NCI-H82 (cell line): ENCODE results near the gene GGA1.
"Not testable (repeated sequence)": the region's sequence is repeated elsewhere in the genome, so short reads cannot be mapped to it uniquely, and the experiment has no call there.

Experiments used
- DNase-seq: peaks from one replicate; lab custom pipeline; 2025; lab: John Stamatoyannopoulos, UW

GGA1 gene

GRCh38 chr22:37571258-37571991 lies 37.2 kb upstream of the GGA1 start:
- DNase-seq: no peak

- DNase-seq: no peak
Measured at GRCh38 chr22:37571992-37572373, 36.7 kb upstream of the GGA1 start.

- no peak for DNase-seq
Measured at GRCh38 chr22:37575490-37576003, 33.1 kb upstream of the GGA1 start.

GRCh38 chr22:37578002-37578401 lies 30.6 kb upstream of the GGA1 start:
- DNase-seq: no peak

- DNase-seq: no peak
Measured at GRCh38 chr22:37581504-37581903, 27.1 kb upstream of the GGA1 start.

GRCh38 chr22:37582526-37582925 lies 26.1 kb upstream of the GGA1 start:
- no peak for DNase-seq

GRCh38 chr22:37588546-37589215 lies 20.0 kb upstream of the GGA1 start:
- DNase-seq: peak; percentile 42

GRCh38 chr22:37589636-37590035 lies 19.0 kb upstream of the GGA1 start:
- no peak for DNase-seq

- not testable (repeated sequence) for DNase-seq
Measured at GRCh38 chr22:37591081-37591480, 17.6 kb upstream of the GGA1 start.

- DNase-seq: no peak
Measured at GRCh38 chr22:37591823-37592404, 16.7 kb upstream of the GGA1 start.

GRCh38 chr22:37594237-37594636 lies 14.4 kb upstream of the GGA1 start:
- DNase-seq: no peak

GRCh38 chr22:37599153-37599552 lies 9.5 kb upstream of the GGA1 start:
- no peak for DNase-seq

- DNase-seq: no peak
Measured at GRCh38 chr22:37601203-37601539, 7.5 kb upstream of the GGA1 start.

- DNase-seq: peak; percentile 82
Measured at GRCh38 chr22:37601540-37602442, 6.8 kb upstream of the GGA1 start.

GRCh38 chr22:37602546-37603277 lies 5.9 kb upstream of the GGA1 start:
- DNase-seq: not testable (repeated sequence)

- DNase-seq: no peak
Measured at GRCh38 chr22:37604074-37604473, 4.6 kb upstream of the GGA1 start.

GRCh38 chr22:37604875-37605274 lies 3.8 kb upstream of the GGA1 start:
- no peak for DNase-seq

- peak; percentile 79 for DNase-seq
Measured at GRCh38 chr22:37607010-37607934, 1.4 kb upstream of the GGA1 start.

- no peak for DNase-seq
Measured at GRCh38 chr22:37607935-37608476, 628 bp upstream of the GGA1 start.
